Suppressor macrophage (primary cell): ENCODE measurements around the gene ASPSCR1.
"Not testable (repeated sequence)": the region's sequence is repeated elsewhere in the genome, so short reads cannot be mapped to it uniquely, and the experiment has no call there.

Experiments used
- DNase-seq, 4 experiments: peaks; one replicate each; pipeline ENCODE4 v3.0.0-alpha.2; 2020 to 2022

The ASPSCR1 gene

DNA sequence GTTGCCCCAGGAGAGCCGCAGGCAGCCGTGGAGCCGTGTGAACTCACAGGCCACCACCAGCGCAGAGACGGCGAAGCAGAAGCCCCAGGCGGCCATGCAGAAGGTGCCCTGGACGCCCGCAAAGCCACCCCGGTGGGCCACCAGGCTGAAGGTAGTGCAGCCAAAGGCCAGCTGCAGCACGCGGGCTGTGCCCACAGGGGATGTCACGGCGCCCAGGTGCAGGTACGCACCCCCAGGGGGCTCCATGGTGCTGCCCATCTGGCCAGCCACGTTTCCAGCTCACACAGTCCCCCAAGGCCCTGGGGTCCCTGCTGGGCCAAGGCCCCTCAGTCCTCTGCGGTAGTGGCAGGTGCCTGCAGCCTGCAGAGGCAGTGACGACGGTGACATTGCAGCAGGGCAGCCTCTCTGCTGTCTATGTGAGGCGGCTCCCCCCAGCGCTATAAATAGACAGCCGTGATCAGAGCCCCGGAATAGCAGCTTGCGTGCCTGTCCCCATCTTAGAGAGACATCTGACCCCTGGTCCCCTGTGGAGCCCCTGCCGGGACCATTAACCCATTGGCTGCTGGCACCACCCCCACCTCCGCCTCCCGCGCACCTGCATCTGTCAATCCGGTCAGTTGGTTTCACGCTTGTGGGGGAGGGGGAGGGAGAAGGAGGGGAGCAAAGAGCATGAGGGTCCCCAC, 35.8 kb upstream of the ASPSCR1 start:
- DNase-seq: no peak

DNA sequence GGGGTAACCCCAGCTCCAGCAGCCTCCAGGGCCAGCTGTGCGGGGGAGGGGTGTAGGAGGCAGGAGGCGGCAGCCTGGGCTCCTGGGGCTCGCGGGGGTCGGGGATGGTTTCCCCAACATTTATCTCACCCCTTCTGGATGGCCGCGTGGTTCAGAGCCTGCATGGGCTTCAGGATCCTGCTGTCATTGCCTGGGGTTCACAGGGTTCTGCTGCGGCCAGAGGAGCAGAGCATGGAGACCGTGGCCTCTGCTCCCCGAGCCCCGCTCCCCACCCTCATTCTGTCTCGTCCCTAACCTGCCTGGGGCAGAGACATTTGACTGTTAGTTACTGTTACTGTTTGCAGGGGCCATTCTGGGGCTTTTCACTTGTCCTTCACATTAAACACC, 35.3 kb upstream of the ASPSCR1 start:
- no peak for DNase-seq

DNA sequence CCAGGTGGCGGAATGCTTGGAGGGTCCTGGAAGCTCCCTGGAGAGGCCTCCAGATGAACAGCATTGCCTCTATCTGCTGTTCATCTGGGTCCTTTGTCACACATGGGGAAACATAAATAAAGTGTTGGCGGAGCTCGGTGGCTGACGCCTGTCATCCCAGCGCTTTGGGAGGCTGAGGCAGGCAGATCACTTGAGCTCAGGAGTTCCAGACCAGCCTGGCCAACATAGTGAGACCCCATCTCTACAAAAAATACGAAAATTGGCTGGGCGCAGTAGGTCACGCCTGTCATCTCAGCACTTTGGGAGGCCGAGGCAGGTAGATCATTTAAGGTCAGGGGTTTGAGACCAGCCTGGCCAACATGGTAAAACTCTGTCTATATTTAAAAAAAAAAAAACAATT, 32.6 kb upstream of the ASPSCR1 start:
- DNase-seq: no peak

DNA sequence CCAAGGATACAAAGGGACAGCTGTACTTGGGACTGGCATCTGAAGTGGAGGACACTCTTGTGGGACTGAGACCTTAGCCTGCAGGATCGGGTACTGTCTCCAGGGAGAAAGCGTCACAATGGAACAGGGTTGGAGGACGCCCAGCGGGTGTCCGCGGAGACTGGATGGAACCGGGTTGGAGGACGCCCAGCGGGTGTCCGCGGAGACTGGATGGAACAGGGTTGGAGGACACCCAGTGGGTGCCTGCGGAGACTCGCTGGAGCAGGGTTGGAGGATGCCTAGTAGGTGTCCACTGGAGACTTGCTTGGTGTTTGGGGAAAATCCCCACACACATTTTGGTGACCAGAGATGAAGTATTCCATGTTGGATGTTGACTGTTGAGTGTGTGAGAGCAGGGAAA, 30.2 kb upstream of the ASPSCR1 start, which contains the start of gene MYADML2:
MYADML2 (minus strand) TSS at position 45 of the 400 bp plus-strand sequence. CDS start 5,492 bp downstream, outside the sequence.
- no peak for DNase-seq

DNA sequence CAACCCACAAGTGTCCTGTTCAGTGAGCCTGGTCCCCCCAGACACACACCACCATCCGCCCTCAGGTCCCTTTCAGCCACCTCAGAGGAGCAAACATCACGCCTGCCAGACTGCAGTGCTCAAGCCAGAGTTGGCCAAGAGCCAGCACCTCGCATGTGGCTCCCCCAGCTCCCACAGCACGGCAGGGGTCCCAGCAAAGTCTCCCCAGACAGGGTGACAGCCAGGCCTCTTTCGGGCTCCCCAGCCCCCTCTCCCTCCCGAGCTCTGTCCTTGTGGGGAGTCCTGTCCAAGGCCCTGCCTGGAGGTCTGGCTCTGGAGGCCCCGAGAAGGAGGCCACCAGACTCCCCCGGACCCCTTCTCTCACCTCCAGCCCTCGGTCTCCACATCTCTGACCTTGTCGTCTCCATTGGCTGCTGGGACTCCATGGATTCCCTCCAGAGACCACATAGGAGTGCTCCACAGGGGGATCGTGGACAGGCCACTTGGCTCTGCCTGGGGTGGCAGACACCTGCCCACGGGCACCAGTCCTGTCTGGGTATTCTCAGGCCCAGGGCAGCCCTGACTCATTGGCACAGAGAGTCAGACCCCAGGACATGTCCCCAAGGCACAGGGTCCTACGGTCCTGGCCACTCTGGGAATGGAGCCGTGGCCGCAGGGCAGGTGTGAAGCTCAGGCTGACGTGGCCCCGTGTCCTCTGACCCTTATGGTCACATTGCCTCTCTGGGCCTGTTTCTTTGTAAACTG, 28.6 kb upstream of the ASPSCR1 start:
- no peak for DNase-seq

DNA sequence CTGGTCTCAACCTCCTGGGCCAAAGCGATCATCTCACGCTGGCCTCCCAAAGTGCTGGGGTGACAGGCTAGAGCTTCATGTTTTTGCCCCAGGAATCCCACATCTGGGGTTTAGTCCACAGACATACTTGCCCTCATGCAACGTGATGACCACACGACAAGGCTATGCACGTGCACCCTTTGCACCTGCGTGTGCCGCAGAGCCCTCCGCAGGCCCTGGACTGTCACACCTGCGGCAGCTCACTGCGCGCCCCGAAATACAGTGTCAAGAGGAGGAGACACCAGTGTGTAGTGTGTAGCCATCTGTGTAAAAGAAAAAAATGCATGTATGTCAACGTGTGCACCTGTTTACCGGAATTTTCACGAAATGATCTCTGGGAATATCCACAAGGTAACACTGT, 26.9 kb upstream of the ASPSCR1 start:
- DNase-seq: no peak

DNA sequence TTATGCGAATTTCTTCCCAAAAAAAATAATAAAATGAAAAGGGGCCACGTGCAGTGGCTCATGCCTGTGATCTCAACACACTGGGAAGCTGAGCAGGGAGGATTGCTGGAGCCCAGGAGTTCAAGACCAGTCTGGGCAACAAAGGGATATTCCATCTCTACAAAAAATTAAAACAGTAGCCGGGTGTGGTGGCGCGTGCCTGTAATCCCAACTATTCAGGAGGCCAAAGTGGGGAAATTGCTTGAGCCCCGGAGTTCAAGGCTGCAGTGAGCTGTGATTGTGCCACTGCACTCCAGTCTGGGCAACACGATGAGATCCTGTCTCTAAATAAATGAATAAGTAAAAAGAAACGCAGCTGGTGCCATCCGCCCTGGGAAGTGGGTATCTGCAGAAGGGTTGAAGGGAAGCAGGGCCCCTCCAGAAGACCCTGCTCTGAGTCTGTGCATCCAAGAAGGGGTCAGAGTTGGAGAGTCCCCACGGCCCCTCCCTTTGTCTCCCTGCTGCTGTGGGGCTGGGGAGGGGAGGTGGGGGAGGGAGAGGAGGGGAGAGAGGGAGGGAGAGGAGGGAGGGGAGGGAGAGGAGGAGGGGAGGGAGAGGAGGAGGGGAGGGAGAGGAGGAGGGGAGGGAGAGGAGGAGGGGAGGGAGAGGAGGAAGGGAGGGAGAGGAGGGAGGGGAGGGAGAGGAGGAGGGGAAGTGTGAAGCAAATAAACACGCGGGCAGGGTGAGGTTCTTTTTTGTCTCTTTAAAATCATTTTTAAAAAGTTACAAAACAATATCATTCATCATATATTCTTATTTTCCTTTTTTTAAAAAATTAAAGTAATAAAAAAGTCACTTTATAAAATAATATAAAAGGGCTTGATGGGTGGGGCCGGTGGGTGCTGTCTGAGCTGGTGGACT, 25.4 kb upstream of the ASPSCR1 start:
- DNase-seq: no peak

DNA sequence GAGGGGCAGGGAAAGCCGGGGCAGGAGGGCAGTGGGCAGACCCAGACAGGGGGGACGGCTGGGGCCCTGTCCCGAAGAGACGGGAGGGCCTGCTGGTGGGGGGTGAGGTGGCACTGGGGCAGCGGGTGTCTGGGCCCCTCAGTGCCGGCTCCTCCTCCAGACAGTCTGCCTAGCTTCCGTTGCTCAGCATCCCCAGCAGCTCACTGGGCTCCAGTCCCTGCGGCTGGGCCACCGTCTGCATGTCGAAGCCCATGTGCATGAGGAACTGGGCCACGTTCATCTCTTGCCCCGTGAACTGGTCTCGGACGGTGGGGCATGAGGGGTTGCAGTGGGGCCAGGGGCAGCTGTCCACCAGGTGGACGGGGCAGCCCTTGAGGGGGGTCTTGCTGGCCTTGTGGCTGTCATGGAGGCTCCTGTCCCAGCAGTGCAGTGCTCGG, 24.6 kb upstream of the ASPSCR1 start:
- no peak for DNase-seq

DNA sequence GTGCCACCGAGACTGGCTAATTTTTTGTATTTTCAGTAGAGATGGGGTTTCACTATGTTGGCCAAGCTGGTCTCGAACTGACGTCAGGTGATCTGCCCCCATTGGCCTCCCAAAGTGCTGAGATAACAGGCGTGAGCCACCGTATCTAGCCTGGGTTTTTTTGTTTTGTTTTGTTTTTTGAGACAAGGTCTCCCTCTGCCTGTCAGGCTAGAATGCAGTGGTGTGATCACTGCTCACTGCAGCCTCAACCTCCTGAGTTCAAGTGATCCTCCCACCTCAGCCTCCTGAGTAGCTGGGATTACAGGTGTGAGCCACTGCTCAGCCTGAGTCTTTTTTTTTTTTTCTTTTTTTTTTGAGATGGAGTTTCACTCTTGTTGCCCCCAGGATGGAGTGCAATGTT, 24.0 kb upstream of the ASPSCR1 start:
- DNase-seq: not testable (repeated sequence)

DNA sequence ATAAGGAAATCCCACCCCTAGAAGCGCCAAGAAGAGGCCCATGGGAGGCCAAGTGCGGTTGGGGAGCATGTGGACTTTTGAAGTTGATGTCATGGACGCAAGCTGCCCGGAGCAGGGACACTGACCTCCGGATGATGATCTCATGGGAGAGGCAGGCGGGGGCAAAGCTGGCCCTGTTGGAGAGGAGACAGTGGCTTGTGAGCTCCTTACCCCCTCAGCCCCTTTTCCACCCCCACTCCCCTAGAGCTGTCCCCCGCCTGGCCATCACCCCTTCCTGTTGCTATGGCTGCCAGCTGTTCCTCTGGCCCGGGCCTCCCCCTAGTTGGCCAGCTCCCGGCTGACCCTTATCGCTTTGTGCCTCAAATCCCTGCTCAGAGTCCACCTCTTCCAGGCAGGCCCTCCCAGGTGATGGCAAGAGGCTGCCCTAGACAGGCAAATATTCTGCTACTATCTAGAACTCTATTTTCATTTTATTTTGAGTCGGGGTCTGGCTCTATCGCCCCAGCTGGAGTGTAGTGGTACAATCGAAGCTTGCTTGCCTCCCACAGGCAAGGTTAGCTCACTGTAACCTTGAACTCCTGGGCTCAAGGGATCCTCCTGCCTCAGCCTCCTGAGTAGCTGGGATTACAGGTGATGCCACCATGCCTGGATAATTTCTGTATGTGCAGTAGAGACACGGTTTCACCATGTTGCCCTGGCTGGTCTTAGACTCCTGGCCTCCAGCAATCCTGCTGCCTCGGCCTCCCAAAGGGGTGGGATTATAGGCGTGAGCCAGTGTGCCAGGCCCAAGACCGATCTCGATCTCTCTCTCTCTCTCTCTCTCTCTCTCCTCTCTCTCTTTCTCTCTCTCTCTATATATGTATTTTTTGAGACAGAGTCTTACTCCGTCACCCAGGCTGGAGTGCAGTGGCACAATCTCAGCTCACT, 23.0 kb upstream of the ASPSCR1 start:
- DNase-seq: no peak

DNA sequence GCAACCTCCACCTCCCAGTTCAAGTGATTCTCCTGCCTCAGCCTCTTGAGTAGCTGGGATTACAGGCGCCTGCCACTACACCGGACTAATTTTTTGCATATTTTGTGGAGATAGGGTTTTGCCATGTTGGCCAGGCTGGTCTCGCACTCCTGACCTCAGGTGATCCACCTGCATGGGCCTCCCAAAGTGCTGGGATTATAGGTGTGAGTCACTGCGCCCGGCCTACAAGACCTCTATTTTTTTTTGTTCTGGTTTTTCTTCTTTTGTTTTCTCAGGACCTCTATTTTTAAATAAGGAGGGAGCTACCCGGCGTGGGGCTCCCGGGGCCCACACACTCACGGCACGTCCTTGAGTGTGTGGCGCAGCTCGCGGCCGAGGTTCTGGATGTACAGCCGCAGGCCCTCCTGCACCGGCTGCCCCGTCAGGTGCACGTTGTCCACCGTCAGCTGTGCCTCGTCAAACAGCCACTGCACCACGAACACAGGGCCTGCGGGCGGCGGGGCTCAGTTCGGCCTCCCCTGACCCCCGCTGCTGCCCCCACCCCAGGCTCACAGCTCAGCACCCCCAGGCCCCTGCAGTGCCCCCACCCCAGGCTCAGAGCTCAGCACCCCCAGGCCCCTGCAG, 22.3 kb upstream of the ASPSCR1 start:
- DNase-seq: no peak

DNA sequence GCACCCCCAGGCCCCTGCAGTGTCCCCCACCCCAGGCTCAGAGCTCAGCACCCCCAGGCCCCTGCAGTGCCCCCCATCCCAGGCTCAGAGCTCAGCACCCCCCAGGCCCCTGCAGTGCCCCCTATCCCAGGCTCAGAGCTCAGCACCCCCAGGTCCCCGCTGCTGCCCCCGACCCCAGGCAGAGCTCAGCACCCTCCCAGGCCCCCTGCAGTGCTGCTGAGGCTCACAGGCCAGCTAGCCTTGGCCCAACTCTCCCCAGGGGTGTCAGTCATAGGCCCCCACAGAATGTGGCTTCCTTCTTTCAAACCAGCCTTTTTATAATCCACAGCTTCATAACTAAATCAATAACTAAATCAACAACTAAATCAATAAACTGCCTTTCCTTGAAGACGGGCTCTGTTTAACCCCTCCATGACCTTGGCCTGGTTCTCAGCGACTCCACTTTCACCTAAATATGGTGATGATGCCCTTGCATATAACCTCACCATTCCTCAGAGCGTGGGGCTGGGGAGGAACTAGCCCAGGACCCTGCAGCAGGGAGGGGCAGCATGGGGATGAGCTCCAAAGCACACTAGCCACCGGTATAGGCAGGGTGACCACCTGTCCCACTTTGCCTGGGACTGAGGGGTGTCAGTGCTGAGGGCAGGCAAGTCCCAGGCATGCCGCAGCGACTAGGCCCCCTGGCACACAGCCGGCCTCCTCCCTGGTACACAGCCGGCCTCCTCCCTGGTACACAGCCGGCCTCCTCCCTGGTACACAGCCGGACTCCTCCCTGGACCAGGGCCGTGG, 21.5 kb upstream of the ASPSCR1 start:
- DNase-seq: no peak

DNA sequence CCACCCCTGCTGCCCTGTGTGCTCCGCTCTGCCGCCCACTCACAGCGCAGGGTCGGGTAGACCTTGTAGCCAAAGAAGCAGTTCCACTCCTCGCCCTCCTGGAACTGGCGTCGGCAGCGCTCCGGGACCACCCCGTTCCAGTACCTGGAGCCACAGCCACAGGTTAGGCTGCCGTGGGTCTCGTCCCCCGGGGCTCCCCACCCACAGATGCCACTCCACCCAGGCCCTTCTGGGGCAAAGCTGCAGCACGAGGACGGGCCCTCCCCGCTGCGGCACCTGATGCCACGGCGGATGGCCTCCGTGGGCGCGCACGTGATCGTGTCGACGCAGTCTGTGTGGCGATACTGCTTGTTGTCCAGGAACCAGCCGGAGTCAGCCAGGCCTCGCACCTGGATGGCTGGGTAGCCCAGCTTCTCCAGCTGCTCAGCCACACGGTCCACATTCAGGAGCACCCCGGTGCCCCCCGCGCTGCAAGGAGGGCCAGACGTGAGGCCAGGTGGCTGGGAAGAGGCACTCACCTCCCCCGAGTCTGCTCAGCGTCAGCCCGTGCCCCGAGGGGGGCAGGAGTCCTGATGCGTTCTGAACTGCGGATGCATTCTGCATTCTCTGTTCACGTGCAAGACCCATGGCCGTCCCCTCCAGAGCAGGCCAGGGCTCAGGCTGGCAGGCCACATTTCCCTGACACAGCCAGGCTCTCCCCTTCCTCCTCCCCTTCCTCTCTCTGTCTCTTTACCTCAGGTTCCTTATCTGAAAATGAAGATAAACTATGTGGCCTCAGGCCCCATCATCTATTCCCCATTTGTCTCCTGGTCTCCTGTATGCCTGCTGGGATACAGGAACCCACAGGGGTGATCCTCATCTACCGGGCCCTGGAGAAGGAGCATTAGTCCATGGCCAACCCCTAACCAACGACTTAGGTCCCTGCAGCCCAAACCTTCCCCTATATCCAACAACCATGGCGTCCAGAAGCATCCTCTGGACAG, 20.5 kb upstream of the ASPSCR1 start:
- no peak for DNase-seq

DNA sequence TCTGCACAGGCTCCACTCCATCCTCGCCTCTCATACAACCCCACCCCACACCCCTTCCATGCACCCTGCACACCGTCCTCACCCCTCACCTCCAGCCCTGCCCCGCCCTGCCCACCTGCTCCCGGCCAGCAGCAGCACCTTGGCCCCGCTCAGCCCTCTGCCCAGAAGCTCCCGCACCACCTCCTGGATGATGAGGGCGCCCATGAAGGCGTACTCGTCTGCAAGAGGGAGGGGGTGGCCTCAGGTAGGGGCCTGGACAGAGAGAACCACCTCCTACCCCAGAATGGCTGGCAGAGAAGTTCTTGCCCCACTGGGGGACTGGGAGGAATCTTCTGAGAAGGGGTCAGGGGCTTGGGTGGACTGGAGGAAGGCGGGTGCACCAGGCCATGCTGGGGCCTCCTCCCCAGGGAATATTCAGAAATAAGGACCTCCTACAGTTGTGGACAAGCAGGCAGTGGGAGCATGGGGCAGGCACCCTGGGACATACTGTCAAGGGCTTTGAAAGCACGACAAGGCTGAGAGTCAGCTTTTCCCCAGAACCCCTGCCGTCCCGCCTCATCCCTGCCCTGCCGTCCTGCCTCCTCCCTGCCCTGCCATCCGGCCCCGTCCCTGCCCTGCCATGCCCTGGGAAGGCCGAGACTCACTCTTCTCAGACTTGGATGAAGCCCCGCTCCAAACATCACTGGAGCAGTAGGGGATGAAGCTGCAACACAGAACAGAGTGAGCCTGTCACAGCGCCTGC, 19.6 kb upstream of the ASPSCR1 start:
- DNase-seq: no peak

DNA sequence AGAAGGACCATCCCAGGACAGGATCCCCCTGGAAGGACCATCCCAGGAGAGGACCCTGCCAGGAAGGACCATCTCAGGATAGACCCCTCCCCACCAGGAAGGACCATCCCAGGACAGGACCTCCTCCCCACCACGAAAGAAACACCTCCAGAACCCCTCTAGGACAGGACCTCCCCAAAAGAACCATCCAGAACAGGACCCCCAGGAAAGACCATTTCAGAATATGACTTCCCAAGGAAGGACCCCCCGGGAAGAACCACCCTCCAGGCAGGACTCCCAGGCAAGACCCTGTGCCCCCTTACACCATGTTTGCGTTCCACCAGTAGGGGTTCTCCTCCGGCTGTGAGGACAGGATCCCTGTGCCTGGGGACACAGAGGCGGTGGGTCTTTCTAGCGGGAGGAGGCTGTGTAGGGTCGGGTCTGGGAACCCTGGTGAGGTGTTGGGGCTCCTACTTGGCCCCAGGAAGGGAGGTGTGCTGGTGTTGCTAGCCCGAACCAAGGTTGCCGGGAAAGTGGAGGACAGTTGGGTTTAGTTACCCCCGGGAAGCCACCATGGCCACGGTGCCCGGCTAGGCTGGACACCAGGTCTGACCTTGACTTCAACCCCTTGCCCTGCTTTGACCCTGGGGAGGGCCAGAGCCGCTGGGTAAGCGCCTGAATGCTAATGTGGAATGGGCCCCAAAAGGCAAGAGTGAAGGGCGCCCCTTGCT, 18.6 kb upstream of the ASPSCR1 start:
- no peak for DNase-seq

DNA sequence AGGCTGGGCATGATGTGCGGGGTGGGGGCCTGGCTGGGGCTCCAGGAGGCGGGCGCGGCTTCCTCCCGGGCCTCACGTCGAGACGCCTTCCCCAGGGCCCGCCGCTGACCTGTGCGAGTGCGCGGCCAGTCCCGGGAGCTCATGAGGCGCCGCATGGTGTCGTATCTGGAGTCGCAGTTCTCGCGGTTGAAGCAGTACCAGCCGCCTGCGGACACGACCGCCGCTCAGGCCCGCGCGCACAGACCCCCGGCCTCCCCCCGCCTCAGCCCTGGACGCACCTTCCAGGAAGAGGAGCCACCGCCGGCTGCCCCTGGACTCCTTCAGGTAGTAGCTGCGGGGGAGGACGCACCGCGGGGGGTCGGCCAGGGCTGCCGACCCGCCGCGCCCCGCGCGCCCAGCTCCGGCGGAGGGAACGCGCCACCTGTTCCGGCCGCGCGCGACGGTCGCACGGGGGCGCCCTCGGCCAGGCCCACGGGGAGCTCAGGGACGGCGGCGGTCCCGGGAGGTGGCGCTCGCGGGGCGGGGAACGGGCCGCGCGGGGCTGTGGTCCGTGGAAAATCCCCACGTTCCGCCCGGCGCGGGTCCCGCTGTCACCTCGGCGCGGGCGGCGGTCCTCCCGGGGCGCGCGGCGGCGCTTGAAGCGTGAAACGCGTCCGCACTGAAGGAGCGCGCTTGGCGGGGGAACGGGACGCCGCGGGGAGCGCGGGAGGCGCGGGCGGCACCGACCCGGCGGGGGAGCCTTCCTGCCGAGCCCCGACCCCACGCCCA, 17.9 kb upstream of the ASPSCR1 start:
- peak; percentile 76 to 94 (median 86) for DNase-seq
